HG03159 (cell line): ENCODE data around the gene EMID1.

Experiments used
- ATAC-seq: cut with Tn5 transposase; IDR thresholded peaks from one replicate; pipeline ENCODE4 v1.9.1; 2021; ENCODE audit warnings: mild to moderate bottlenecking, moderate library complexity; ENCODE audit not compliant: unreplicated experiment

Gene EMID1

GRCh38 chr22:29277927-29278326 lies 72.2 kb downstream of the EMID1 start:
- ATAC-seq = no peak

- ATAC-seq = no peak
Observed at GRCh38 chr22:29284196-29284595, 78.5 kb downstream of the EMID1 start.

GRCh38 chr22:29288837-29289236 lies 83.1 kb downstream of the EMID1 start:
- ATAC-seq = no peak

- no peak for ATAC-seq
Observed at GRCh38 chr22:29290061-29290460, 84.4 kb downstream of the EMID1 start.

- ATAC-seq = no peak
Observed at GRCh38 chr22:29291215-29291614, 85.5 kb downstream of the EMID1 start.

- ATAC-seq = no peak
Observed at GRCh38 chr22:29292379-29292778, 86.7 kb downstream of the EMID1 start.

GRCh38 chr22:29298641-29299040 lies 92.9 kb downstream of the EMID1 start:
- no peak for ATAC-seq

- no peak for ATAC-seq
Observed at GRCh38 chr22:29299136-29299900, 93.6 kb downstream of the EMID1 start.

- no peak for ATAC-seq
Observed at GRCh38 chr22:29300467-29300806, 94.7 kb downstream of the EMID1 start.

GRCh38 chr22:29300807-29301601 lies 95.3 kb downstream of the EMID1 start:
- no peak for ATAC-seq

- ATAC-seq = no peak
Observed at GRCh38 chr22:29301716-29302401, 96.2 kb downstream of the EMID1 start.

- no peak for ATAC-seq
Observed at GRCh38 chr22:29302402-29302680, 96.6 kb downstream of the EMID1 start.

GRCh38 chr22:29302681-29303465 lies 97.2 kb downstream of the EMID1 start:
- ATAC-seq = no peak

- ATAC-seq = no peak
Observed at GRCh38 chr22:29305836-29306174, 100.1 kb downstream of the EMID1 start.

GRCh38 chr22:29306175-29306834 lies 100.6 kb downstream of the EMID1 start, which contains the start of gene GAS2L1:
TSS of gene GAS2L1 (plus strand) at chr22:29306650. CDS start at chr22:29308106, 1,456 bp downstream.
- no peak for ATAC-seq

- no peak for ATAC-seq
Observed at GRCh38 chr22:29306835-29307595, 101.3 kb downstream of the EMID1 start.

- no peak for ATAC-seq
Observed at GRCh38 chr22:29307596-29308147, 102.0 kb downstream of the EMID1 start.

GRCh38 chr22:29308148-29308790 lies 102.6 kb downstream of the EMID1 start:
- no peak for ATAC-seq

GRCh38 chr22:29308791-29309262 lies 103.1 kb downstream of the EMID1 start:
- ATAC-seq = no peak
